ENCODE measurements around the gene ATP6V0E1. TPM values are rescaled to one million over a fixed set of nuclear protein-coding genes. Genes with fewer than 3 reads are reported as not detected.
"Not testable (repeated sequence)": the region's sequence is repeated elsewhere in the genome, so short reads cannot be mapped to it uniquely, and the experiment has no call there.

ATP6V0E1 gene
- total and polyA plus RNA-seq, 2 of the 4 experiments (the other 2 are of a cell fraction): 258 to 277 TPM

DNA sequence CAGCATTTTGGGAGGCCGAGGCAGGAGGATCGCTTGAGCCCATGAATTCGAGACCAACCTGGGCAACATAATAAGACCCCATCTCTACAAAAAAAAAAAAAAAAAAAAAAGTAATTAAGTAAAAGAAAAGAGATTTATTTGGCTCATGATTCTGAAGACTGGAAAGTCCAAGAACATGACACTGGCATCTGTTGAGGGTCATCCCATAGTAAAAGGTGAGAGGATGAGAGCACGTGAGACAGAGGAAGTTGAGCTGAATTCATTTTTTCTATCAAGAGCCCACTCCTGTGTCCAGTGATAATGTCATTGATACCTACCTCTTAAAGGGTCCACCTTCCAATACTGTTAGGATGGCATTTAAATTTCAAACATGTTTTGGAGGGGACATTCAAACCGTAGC is 92.4 kb downstream of the ATP6V0E1 start:
- Histone ChIP-seq H3K4me3 (ENCODE audit: insufficient read depth, low read depth, low read length) (no peak overlapping the region), H3K79me1 (ENCODE audit: low read depth in 1 of 2, low read length in 2 of 2) (peaks cover 5 to 41% of the 10 kb centered on the region in 2 experiments; a peak in 2 of 4 replicates), H3K9ac (ENCODE audit: low read depth, low read length) (no peak overlapping the region), H3K27ac (ENCODE audit: insufficient read depth, low read length) (no peak overlapping the region), H3K56ac (ENCODE audit: extremely low read depth, insufficient read depth, low read length) (no peak overlapping the region), H3K9me1 (ENCODE audit: insufficient read depth, low read length) (0 out of 2 replicates have a peak, but pooled peaks cover 4% of the 10 kb centered on the region), H3K18ac (ENCODE audit: low read depth, low read length) (no peak overlapping the region), H2AK9ac (replicated peaks; ENCODE audit: low read depth, low read length, poor library complexity) (no peak overlapping the region), H2AFZ (replicated peaks; ENCODE audit: low read length, poor library complexity) (no peak overlapping the region), H3K23ac (ENCODE audit: low read depth, low read length) (no peak overlapping the region), H2BK20ac (ENCODE audit: low read depth, low read length) (no peak overlapping the region), H3K4ac (ENCODE audit: low read depth, low read length) (no peak overlapping the region), H2BK5ac (ENCODE audit: low read depth, low read length, poor library complexity, severe bottlenecking) (no peak overlapping the region), H4K20me1 (ENCODE audit: insufficient read depth, low read length) (peaks cover 7% of the 10 kb centered on the region; the same call in 1 of the 2 replicates), H4K91ac (ENCODE audit: insufficient read depth, low read depth, low read length) (no peak overlapping the region), H3K4me1 (ENCODE audit: control insufficient read depth, insufficient read depth, low read length) (no peaks in the 10 kb centered on the region), H2AK5ac (ENCODE audit: low read depth, low read length) (no peak overlapping the region), H3K14ac (replicated peaks; ENCODE audit: low read depth, low read length) (no peak overlapping the region), H2BK15ac (ENCODE audit: low read depth, low read length) (no peak overlapping the region), H3K36me3 (ENCODE audit: control insufficient read depth, insufficient read depth, low read length) (no peaks in the 10 kb centered on the region), H3K27me3 (ENCODE audit: control insufficient read depth, insufficient read depth, low read length) (no peaks in the 10 kb centered on the region), H2BK120ac (ENCODE audit: low read depth, low read length) (no peak overlapping the region), H3K4me2 (ENCODE audit: low read depth, low read length) (no peak overlapping the region), H4K8ac (ENCODE audit: low read depth in 2 of 2, low read length in 2 of 2) (no peak overlapping the region), H3K9me3 (ENCODE audit: control insufficient read depth, insufficient read depth, low read length) (no peaks in the 10 kb centered on the region), H4K5ac (ENCODE audit: low read depth, low read length) (no peak overlapping the region)
- no peak for ATAC-seq (ENCODE audit: low read depth)
- intact Hi-C loops (cut with micrococcal nuclease): no loop called here
- DNase-seq: no peak
- POLR2A ChIA-PET (ENCODE audit: unreplicated experiment): no interaction called here
- CTCF ChIA-PET: no interaction called here
- dilution Hi-C loops (cut with HindIII; ENCODE audit: low sequenced_read_pairs, unreplicated experiment): no loop called here
- WGBS, 2 experiments (ENCODE audit: extremely low coverage in 2 of 2, insufficient read length in 1 of 2): no CpG with 5 or more reads among the region's 5 CpGs
- TF ChIP-seq MAZ (IDR thresholded peaks at IDR 0.05; ENCODE audit: borderline replicate concordance, low read depth, low read length) (no peak), FOS (IDR thresholded peaks at IDR 0.05; ENCODE audit: low read depth, low read length) (no peak)
- TF ChIP-seq, protein P1, sequence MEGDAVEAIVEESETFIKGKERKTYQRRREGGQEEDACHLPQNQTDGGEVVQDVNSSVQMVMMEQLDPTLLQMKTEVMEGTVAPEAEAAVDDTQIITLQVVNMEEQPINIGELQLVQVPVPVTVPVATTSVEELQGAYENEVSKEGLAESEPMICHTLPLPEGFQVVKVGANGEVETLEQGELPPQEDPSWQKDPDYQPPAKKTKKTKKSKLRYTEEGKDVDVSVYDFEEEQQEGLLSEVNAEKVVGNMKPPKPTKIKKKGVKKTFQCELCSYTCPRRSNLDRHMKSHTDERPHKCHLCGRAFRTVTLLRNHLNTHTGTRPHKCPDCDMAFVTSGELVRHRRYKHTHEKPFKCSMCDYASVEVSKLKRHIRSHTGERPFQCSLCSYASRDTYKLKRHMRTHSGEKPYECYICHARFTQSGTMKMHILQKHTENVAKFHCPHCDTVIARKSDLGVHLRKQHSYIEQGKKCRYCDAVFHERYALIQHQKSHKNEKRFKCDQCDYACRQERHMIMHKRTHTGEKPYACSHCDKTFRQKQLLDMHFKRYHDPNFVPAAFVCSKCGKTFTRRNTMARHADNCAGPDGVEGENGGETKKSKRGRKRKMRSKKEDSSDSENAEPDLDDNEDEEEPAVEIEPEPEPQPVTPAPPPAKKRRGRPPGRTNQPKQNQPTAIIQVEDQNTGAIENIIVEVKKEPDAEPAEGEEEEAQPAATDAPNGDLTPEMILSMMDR (conservative IDR thresholded peaks at IDR 0.05; ENCODE audit: low read depth, low read length): no peak
- in situ Hi-C loops (cut with MboI; ENCODE audit: low sequenced_read_pairs): no loop called here
- no TSS peak for BruUV-seq (replicated peaks)

DNA sequence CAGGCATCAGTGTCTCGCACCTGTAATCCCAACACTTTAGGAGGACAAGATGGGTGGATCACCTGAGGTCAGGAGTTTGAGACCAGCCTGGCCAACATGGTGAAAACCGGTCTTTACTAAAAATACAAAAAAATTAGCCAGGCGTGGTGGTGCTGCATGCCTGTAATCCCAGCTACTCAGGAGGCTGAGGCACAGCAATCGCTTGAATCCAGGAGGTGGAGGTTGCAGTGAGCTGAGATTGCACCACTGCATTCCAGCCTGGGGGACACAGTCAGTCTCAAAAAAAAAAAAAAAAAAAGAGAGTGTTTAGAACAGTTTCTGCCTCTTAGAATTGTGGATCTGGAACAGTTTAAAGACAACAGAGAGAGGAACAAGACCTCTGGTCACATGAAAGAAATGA is 92.9 kb downstream of the ATP6V0E1 start:
- H2BK20ac ChIP-seq (ENCODE audit: low read depth, low read length); H3K27ac ChIP-seq (ENCODE audit: insufficient read depth, low read length); H3K14ac ChIP-seq (replicated peaks; ENCODE audit: low read depth, low read length); H2BK15ac ChIP-seq (ENCODE audit: low read depth, low read length); H2BK5ac ChIP-seq (ENCODE audit: low read depth, low read length, poor library complexity, severe bottlenecking); H3K36me3 ChIP-seq (ENCODE audit: control insufficient read depth, insufficient read depth, low read length); dilution Hi-C loops (cut with HindIII; ENCODE audit: low sequenced_read_pairs, unreplicated experiment); H3K9me1 ChIP-seq (ENCODE audit: insufficient read depth, low read length); H3K9me3 ChIP-seq (ENCODE audit: control insufficient read depth, insufficient read depth, low read length); H4K20me1 ChIP-seq (ENCODE audit: insufficient read depth, low read length); intact Hi-C loops (cut with micrococcal nuclease); H4K5ac ChIP-seq (ENCODE audit: low read depth, low read length); CTCF ChIA-PET; H3K56ac ChIP-seq (ENCODE audit: extremely low read depth, insufficient read depth, low read length); DNase-seq; BruUV-seq (replicated peaks); H2AK5ac ChIP-seq (ENCODE audit: low read depth, low read length); H4K91ac ChIP-seq (ENCODE audit: insufficient read depth, low read depth, low read length); H3K9ac ChIP-seq (ENCODE audit: low read depth, low read length); H3K23ac ChIP-seq (ENCODE audit: low read depth, low read length); H3K27me3 ChIP-seq (ENCODE audit: control insufficient read depth, insufficient read depth, low read length); H2BK120ac ChIP-seq (ENCODE audit: low read depth, low read length); H4K8ac ChIP-seq (ENCODE audit: low read depth in 2 of 2, low read length in 2 of 2); H3K4me1 ChIP-seq (ENCODE audit: control insufficient read depth, insufficient read depth, low read length); H3K4me3 ChIP-seq (ENCODE audit: insufficient read depth, low read depth, low read length); POLR2A ChIA-PET (ENCODE audit: unreplicated experiment); H2AFZ ChIP-seq (replicated peaks; ENCODE audit: low read length, poor library complexity); H3K18ac ChIP-seq (ENCODE audit: low read depth, low read length); H3K4me2 ChIP-seq (ENCODE audit: low read depth, low read length); H3K4ac ChIP-seq (ENCODE audit: low read depth, low read length); H2AK9ac ChIP-seq (replicated peaks; ENCODE audit: low read depth, low read length, poor library complexity); ATAC-seq (ENCODE audit: low read depth); in situ Hi-C loops (cut with MboI; ENCODE audit: low sequenced_read_pairs): not testable (repeated sequence)
- WGBS, 2 experiments (ENCODE audit: extremely low coverage in 2 of 2, insufficient read length in 1 of 2): 83% methylated on average over 1 of the region's 4 CpGs; no CpG with 5 or more reads in 1 of the 2 experiments
- H3K79me1 ChIP-seq (ENCODE audit: low read depth in 1 of 2, low read length in 2 of 2): peaks cover 5 to 36% of the 10 kb centered on the region in 2 experiments; a peak in 2 of 4 replicates
